HG03175 (cell line): ENCODE results near the gene DRC7.
"Not testable (repeated sequence)": the region's sequence is repeated elsewhere in the genome, so short reads cannot be mapped to it uniquely, and the experiment has no call there.

Source experiments
- ATAC-seq: cut with Tn5 transposase; IDR thresholded peaks from one replicate; pipeline ENCODE4 v1.9.1; 2021; ENCODE audit warnings: mild to moderate bottlenecking, moderate library complexity; ENCODE audit not compliant: unreplicated experiment

The DRC7 gene

GRCh38 chr16:57732714-57733113 lies 38.1 kb downstream of the DRC7 start:
- no peak for ATAC-seq

DNA sequence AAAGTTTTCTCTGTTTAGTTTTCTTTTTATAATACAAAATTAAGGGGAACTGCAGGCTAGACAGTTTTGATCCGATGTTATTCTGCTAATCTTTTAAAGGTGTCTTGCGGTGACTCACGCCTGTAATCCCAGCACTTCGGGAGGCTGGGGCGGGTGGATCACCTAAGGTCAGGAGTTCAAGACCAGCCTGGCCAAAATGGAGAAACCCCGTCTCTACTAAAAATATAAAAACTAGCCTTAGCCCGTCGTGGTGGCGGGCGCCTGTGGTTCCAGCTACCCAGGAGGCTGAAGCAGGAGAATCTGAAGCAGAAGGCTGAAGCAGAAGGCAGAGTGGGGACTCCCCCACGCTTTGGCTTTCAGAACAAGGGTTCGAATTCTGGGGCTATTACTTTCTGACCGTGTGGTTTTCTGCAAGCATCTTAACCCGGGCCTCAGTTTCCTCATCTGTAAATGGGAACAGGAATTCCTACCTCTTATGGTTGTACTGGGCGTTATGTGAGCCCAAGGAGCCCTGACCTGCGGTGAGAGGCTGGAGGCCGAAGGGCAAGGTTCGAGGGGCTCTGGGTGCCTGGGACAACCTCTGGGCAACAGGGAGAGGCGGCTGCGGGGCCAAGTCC lies 39.8 kb downstream of the DRC7 start:
- no peak for ATAC-seq

DNA sequence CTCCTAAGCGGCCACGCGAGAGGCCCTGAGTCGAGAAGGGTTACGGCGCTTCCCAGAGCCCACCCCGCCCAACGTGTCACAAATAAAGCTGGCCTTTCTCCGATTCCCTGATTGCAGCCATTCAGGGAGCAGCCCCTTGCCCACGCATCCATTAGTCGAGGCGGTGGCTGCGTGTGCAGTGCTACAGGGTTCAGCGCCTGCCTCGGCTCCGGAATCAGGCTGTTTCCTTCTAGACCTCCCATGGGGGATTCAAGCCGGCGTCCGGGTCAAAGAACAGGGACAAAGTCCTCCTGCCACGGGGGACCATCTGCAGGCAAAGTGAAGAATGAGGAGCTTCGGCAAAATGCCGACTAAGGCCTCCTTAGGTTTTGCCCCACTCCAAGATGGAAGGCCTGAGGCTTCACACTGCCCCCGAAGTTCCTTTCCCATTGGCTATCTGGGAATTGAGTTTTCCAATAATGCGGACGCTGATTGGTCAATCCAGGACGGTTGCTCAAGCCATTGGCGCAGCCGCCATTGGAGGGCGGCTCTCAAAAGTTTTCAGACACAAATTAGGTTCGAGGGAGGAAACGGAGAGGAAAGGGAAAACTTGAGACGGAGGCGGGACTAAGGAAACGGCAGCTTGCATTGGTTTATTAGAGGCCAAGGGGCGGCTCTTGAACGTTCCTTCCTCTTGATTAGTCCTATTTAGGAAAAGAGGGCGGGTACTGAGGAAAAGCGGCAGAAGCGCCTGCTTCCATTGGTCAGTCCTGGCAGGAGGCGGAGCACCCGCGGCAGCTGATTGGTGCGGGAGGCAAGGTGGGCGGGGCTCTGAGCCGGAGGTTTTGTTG lies 40.5 kb downstream of the DRC7 start:
- ATAC-seq = peak; percentile 85

- no peak for ATAC-seq
Observed at GRCh38 chr16:57735755-57736418, 41.3 kb downstream of the DRC7 start, which contains the start of gene KATNB1. Gene KATNB1, plus strand, starts transcription at chr16:57735770. Its CDS starts 1,474 bp downstream, at chr16:57737244.

GRCh38 chr16:57736419-57737351 lies 42.1 kb downstream of the DRC7 start:
- no peak for ATAC-seq

- no peak for ATAC-seq
Observed at GRCh38 chr16:57738844-57739243, 44.2 kb downstream of the DRC7 start.

GRCh38 chr16:57739756-57740422 lies 45.3 kb downstream of the DRC7 start:
- no peak for ATAC-seq

DNA sequence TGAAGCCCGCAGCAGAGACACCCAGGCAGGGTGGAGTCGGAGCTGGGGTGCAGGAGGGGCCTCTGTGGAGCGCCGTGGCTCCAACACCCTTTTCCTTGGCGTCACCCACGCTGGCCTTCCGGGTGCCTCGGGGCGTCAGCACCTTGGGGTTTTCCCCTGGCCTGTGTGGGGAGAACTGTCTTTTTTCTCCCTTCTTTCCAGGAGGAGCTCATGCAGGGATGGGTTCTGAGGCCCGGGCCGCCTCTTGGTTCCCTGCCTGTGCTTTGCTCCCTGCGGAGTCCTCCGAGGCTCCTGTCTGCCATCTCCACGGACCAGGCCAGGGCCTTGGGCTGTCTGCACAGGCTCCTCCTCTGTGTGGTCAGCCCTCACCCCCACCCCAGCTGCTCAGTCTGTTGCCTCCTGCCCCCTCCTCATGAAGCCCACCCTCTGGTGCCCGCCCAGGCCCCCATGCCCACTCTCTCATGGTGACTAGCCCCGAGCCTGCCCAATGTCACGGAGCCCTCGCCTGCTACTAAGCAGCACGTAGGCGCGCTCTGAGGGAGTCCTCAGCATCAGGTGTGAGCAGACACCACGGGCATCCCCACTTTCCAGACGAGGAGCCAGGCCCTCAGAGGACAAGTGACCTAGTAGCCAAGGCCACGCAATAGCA lies 45.9 kb downstream of the DRC7 start:
- ATAC-seq = no peak

GRCh38 chr16:57741660-57742191 lies 47.1 kb downstream of the DRC7 start:
- no peak for ATAC-seq

- no peak for ATAC-seq
Observed at GRCh38 chr16:57742543-57742942, 47.9 kb downstream of the DRC7 start.

GRCh38 chr16:57743458-57743857 lies 48.9 kb downstream of the DRC7 start:
- no peak for ATAC-seq

- ATAC-seq = no peak
Observed at GRCh38 chr16:57743886-57744641, 49.5 kb downstream of the DRC7 start.

DNA sequence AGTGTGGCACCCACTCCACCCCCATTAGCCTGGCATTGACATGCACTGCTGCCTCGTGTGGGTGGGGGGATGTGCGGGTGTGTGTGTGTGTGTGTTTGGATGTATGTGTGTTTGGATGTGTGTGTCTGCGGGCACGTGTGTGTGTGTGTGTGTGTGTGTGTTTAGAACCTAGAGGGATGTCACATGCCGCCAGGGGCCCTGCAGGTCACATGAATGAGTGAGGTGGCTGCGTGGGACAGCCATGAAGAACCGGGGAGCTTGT lies 50.0 kb downstream of the DRC7 start:
- ATAC-seq = no peak

DNA sequence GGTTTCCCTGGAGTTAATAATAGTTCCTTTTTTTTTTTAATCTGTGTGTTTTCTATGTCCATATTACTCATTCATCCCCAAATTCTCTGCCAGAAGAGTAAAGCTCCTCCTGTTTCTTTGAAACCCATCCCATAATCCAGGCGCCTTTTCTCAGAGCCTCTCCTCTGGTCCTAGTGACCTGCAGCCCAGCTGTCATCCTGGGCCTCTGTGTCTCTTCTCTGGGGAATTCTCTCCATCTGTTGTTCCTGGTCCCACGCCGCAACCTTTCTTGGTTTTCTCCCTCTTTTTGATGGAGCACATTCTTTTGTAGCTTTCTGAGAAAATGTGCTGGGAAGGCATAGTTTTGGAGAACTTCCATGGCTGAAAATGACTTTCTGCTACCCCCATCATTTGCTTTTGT lies 51.2 kb downstream of the DRC7 start:
- no peak for ATAC-seq

DNA sequence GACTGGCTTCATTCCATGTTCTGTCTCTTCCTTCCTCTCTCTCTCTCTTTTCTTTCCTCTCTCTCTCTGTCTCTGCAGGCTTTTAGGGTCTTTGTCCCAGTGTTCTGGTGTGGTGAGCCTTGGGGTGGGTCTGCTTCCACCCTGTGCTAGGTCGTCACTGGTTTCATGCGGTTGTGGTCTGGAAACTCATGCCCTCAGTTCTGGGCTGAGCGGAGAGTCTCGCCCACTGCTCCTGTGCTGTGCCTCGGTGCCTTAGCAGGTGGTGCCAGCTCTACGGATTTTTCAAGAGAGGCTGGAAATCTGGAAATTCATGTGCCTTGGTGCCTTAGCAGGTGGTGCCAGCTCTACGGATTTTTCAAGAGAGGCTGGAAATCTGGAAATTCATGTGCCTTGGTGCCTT lies 51.7 kb downstream of the DRC7 start:
- ATAC-seq = not testable (repeated sequence)

- ATAC-seq = no peak
Observed at GRCh38 chr16:57747091-57747490, 52.5 kb downstream of the DRC7 start.

- ATAC-seq = no peak
Observed at GRCh38 chr16:57747496-57747895, 52.9 kb downstream of the DRC7 start.

- ATAC-seq = no peak
Observed at GRCh38 chr16:57747996-57748395, 53.4 kb downstream of the DRC7 start.

- no peak for ATAC-seq
Observed at GRCh38 chr16:57748596-57748995, 54.0 kb downstream of the DRC7 start.
